ENCODE measurements around the gene RGPD4.
"Not testable (repeated sequence)": the region's sequence is repeated elsewhere in the genome, so short reads cannot be mapped to it uniquely, and the experiment has no call there.

RGPD4 gene

GRCh38 chr2:107826749-107827148, at the start of gene RGPD4:
Gene RGPD4, plus strand, starts transcription at chr2:107826892. Its CDS starts 122 bp downstream, at chr2:107827014.
- DNase-seq: not testable (repeated sequence)

- no peak for DNase-seq
These were observed 48.7 kb upstream of the RGPD4 start for GRCh38 chr2:107777974-107778373.

GRCh38 chr2:107785756-107786155, 40.9 kb upstream of the RGPD4 start:
- no peak for DNase-seq

GRCh38 chr2:107790837-107791236, 35.9 kb upstream of the RGPD4 start:
- DNase-seq: no peak

GRCh38 chr2:107801498-107801897, 25.2 kb upstream of the RGPD4 start:
- peak; percentile 48 to 83 for DNase-seq

- no peak for DNase-seq
These were observed 21.8 kb upstream of the RGPD4 start for GRCh38 chr2:107804608-107805498.

GRCh38 chr2:107806901-107807300, 19.8 kb upstream of the RGPD4 start:
- DNase-seq: peak in 1 of 2 experiments; percentile 44

- no peak for DNase-seq
These were observed 18.7 kb upstream of the RGPD4 start for GRCh38 chr2:107807988-107808387.

- DNase-seq: peak in 1 of 2 experiments; percentile 13
These were observed 17.7 kb upstream of the RGPD4 start for GRCh38 chr2:107808959-107809358.

GRCh38 chr2:107809835-107810234, 16.9 kb upstream of the RGPD4 start:
- DNase-seq: peak in 1 of 2 experiments; percentile 54

GRCh38 chr2:107810734-107811133, 16.0 kb upstream of the RGPD4 start:
- no peak for DNase-seq

- no peak for DNase-seq
These were observed 15.3 kb upstream of the RGPD4 start for GRCh38 chr2:107811411-107811810.

- DNase-seq: peak in 1 of 2 experiments; percentile 12
These were observed 14.7 kb upstream of the RGPD4 start for GRCh38 chr2:107812006-107812405.

- no peak for DNase-seq
These were observed 9.3 kb upstream of the RGPD4 start for GRCh38 chr2:107817378-107817777.

- DNase-seq: no peak
These were observed 4.4 kb upstream of the RGPD4 start for GRCh38 chr2:107822302-107822701.

GRCh38 chr2:107824451-107825205, 2.1 kb upstream of the RGPD4 start:
- DNase-seq: no peak

GRCh38 chr2:107825206-107825563, 1.5 kb upstream of the RGPD4 start:
- no peak for DNase-seq

- not testable (repeated sequence) for DNase-seq
These were observed 2.8 kb downstream of the RGPD4 start for GRCh38 chr2:107829514-107829913.

- DNase-seq: not testable (repeated sequence)
These were observed 6.5 kb downstream of the RGPD4 start for GRCh38 chr2:107833152-107833551.

GRCh38 chr2:107833618-107834017, 6.9 kb downstream of the RGPD4 start:
- DNase-seq: not testable (repeated sequence)

- not testable (repeated sequence) for DNase-seq
These were observed 89.4 kb downstream of the RGPD4 start for GRCh38 chr2:107916121-107916520.

GRCh38 chr2:107916696-107917370, 90.1 kb downstream of the RGPD4 start:
- DNase-seq: not testable (repeated sequence)

- DNase-seq: no peak
These were observed 100.4 kb downstream of the RGPD4 start for GRCh38 chr2:107927034-107927534.
